Glomerular visceral epithelial cell (primary cell): ENCODE results near the gene KLF3.
A peak's percentile ranks its signal among the peaks of the same experiment; 100 is the strongest.
"Not testable (repeated sequence)": the region's sequence is repeated elsewhere in the genome, so short reads cannot be mapped to it uniquely, and the experiment has no call there.

Experiments
- DNase-seq: peaks from one replicate; pipeline ENCODE4 v3.0.0-alpha.2; 2016; ENCODE audit errors: extremely low spot score

The KLF3 gene

GRCh38 chr4:38663801-38664705 is at the start of gene KLF3:
Gene KLF3 (plus strand): TSS chr4:38664199. CDS start chr4:38680626, 16,427 bp downstream.
- DNase-seq, result peak; percentile 96

- no peak for DNase-seq
Observed at GRCh38 chr4:38614231-38614630, 49.8 kb upstream of the KLF3 start.

DNA sequence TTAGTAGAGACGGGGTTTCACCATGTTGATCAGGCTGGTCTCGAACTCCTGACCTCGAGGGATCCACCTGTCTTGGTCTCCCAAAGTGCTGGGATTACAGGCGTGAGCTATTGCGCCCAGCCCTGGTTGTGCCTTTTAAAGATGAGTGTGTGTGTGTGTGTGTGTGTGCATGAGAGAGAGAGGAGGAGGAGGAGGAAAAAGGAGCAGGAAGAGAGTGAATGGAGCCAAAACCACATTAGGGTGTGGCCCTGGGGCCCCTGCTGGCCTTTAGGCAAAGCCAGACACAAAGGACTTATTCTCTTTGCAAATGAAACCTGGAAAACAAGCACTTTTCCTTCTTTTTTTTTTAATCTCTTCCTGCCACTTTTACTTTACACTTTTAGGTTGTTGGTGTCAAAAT is 48.2 kb upstream of the KLF3 start:
- DNase-seq, result no peak

DNA sequence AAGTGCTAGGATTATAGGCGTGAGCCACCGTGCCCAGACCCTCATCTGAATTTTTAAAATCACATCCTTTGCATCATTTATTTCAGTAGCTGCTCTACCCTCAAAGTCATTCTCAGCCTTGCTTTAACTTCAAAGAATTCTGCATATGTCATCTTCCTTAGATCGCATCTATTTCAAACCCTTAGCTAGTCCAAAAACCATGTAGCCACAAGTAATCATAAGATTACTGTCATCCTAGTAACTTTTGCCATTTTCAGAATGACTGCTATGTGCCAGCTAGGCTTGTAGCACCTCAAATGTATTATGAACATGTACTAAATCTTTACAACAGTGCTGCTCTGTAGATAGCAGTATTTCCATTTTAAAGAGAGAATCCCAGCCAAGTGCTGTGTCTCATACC is 45.5 kb upstream of the KLF3 start:
- DNase-seq, result no peak

DNA sequence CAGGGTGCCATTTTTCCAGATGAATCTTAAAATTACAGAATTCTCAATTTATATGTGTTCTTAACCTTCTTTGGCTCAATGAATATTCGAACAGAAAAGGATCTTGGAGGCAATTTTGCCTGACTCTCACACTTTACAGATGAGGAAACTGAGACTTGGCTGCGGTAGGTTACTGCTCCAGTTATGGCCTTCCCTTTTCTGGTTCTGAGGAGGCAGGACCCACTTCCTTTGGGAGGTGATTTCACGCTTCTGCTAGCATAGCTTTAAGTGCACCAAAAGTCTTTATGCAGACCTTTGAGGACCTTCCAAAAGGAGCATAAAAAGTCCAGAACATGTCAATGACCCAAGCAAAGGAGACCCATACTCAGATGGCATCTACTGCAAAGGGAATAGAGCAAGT is 44.7 kb upstream of the KLF3 start:
- DNase-seq, result no peak

- no peak for DNase-seq
Observed at GRCh38 chr4:38620065-38620464, 43.9 kb upstream of the KLF3 start.

DNA sequence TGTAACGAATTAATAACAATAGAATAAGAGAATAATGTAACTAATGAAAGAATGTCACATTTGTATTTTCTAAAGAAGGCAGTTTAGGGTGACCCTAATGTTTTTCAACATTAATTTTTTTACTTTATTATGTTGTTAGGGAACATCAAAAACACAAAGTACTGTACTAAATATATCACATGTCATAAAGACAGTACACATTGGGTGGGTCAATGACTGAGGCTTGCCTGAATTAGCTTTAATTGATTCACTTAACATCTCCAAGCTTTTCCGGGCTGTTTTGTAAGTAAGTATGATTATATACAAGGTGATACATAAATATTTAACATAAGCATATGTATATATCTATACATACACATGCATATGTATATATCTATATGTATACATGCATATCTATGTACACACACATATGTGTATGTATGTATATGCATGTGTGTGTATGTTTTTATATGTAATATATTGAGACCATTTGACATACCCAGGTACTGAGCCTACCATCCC is 43.4 kb upstream of the KLF3 start:
- no peak for DNase-seq

DNA sequence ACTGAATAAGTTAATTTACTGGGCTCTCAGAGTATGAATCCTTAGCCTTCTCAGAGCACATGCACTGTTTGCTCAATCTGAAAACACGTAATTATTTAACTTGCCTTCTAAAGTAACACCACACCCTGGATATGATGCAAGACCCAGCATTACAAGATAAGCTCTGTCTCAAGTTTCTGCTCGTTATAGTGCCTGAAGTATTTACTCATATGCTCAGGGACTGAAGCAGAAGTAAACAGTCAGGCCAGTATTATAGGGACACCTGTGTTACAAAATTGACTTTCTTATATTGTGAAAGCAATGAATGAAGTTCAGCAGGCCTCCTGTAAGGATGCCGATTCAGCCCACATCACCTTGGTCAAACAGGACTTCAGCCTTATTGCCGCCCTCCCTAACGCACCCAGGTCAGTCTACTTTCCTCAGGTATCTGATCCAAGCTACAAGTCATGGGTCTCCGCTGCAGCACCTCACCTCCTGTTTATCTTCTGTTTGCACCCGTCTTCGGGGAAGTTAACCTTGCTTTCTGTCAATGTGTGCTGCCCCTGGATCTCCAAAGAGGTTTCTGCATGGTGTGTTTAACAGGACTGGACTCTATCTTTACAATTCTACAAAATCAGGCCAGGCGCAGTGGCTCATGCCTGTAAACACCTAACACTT is 42.8 kb upstream of the KLF3 start:
- no peak for DNase-seq

GRCh38 chr4:38621831-38622230 is 42.2 kb upstream of the KLF3 start:
- DNase-seq, result no peak

GRCh38 chr4:38622340-38622739 is 41.7 kb upstream of the KLF3 start:
- DNase-seq, result not testable (repeated sequence)

DNA sequence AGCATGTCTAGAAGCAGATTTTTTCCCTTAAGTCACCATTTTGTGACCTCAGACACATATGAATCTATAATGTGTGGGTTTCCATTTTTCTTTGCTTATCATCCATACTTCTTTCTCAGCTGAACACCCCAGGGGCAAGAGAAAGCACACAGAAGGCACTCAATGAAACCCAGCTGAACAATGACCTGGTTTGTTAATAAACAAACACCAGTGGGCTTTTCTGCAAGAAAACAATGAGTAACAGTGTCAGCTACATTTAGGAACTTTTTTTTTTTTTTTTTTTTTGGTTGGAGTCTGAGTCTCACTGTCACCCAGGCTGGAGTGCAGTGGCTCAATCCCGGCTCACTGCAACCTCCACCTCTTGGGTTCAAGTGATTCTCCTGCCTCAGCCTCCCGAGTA is 40.7 kb upstream of the KLF3 start:
- DNase-seq, result no peak

DNA sequence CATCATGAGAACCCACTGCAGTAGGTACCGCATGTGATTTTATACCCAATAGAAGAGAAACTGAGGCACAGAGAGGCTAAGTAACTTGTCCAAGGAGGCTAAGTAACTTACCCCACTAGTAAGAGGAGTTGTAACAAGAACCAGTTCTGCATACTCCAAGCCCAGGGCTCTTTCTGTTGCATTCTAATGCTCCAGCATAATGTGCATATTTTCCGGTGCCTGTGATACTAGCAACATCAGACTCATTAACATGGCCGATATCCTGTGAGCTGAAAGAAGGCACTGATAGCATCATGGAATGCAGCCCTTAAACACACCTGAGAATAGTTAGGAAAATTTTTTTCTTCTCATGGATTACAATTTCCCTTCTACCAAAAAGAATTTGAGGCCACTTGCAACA is 39.7 kb upstream of the KLF3 start:
- no peak for DNase-seq

DNA sequence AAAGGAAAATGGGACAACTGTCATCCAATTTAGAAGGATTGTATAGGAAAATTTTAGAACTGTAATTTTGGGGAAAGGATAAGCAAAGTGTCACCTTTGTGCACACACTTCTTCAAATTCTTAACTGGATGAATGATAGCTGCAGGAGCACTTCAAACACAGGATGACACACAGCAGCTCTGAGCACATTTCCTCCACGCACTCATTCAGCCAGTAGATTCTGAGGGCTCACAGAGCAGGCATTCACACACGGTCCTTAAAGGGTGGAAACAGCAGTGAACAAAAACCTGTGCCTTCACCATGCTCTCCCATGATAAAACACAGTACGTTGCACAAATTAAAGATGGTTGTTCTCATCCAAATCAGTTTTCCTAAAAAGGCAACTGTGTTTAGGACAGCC is 38.5 kb upstream of the KLF3 start:
- no peak for DNase-seq

DNA sequence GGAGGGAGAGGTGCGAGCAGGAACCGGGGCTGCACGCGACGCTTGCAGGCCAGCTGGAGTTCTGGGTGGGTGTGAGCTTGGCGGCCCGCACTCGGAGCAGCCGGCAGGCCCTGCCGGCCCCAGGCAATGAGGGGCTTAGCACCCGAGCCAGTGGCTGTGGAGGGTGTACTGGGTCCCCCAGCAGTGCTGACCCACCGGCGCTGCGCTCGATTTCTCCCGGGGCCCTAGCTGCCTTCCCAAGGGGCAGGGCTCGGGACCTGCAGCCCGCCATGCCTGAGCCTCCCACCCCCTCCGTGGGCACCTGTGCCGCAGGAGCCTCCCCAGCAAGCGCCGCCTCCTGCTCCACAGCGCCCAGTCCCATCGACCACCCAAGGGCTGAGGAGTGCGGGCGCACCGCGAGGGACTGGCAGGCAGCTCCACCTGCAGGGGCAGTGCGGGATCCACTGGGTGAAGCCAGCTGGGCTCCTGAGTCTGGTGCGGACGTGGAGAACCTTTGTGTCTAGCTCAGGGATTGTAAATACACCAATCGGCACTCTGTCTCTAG is 37.0 kb upstream of the KLF3 start:
- DNase-seq, result not testable (repeated sequence)

GRCh38 chr4:38630519-38630918 is 33.5 kb upstream of the KLF3 start:
- DNase-seq, result no peak

DNA sequence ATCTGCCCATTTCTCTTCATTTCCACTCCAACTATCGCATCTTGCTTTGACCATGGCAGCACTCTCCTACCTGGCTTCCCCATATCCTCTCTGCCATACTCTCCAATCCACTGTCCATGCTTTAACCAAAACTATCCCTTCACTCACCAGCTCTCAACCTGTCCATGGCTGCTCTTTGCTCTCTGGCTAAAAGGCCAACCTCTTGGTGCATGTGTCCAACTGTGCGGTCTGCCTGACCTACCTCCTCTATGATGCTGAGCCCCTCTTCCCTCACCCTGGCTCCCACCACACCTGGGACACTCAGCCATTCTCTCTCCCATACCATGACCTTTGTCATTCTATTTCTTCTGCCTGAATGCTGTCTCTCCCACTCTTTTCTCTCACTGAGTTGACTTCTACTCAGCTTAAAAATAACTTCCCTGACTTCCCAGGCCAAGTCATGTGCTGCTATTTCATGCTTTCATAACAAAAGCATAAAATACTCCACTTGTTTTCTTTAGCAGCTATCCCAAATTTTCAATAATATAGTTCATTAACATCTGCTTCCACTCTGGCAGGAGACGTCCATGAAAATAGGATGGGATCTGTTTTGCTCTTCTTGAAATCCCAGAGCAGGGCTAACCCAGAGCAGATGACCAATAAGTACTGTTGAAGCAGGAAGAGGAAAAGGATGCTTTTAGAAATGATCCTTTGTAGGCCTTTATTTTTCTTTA is 29.8 kb upstream of the KLF3 start:
- DNase-seq, result no peak

- no peak for DNase-seq
Observed at GRCh38 chr4:38639242-38639641, 24.8 kb upstream of the KLF3 start.

DNA sequence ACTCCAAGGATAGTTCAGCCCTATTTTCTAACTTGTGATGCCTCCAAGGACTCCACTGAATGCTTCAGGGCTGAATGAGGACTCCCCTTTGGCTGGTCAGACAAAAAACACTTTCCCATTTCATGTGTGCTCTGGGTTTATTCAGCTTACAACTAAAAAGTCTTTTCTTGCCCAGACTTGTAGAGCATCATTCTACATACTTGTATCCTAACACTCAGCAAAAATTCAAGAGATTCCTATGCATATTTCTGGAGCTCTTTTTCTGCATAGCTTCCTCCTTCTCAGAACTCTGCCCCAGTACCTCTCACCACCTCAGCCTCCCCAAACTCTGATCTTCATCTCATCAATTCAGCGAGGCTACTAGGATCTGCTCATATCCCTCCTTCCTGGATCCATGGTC is 22.2 kb upstream of the KLF3 start:
- DNase-seq, result no peak

- no peak for DNase-seq
Observed at GRCh38 chr4:38644201-38644600, 19.8 kb upstream of the KLF3 start.

GRCh38 chr4:38647101-38647819 is 16.7 kb upstream of the KLF3 start:
- DNase-seq, result no peak

- no peak for DNase-seq
Observed at GRCh38 chr4:38650133-38650532, 13.9 kb upstream of the KLF3 start.
